ENCODE measurements around the gene CCNJL.

DNA sequence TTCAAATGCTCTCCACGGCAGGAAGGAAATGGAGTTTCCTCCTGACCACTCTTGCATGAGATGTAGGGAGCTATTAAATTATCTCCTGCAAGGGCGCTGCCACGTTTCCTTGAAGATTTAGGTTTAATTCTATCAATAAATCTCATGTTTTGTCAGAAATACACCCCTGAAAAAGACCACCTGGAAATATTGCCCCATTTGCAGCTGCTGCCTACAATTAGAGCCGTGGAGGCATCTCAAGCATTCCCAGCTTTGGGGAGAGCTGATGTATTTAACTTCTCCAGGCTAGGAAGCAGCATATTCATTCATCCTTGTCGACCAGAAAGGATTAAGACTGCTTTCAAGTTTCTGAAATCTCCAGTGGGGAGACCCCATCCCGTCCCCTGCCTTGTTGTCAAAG is 40.5 kb downstream of the CCNJL start:
- no peak for TF ChIP-seq CTCF (IDR thresholded peaks at IDR 0.05)
- TF ChIP-seq POLR2A (IDR thresholded peaks at IDR 0.05): no peak

Data from body of pancreas (tissue), 4 donors.